Measurements from ENCODE around the gene GLRX3. TPM values are rescaled to one million over a fixed set of nuclear protein-coding genes. Genes with fewer than 3 reads are reported as not detected.

GLRX3 gene
- 67.4 and 101 TPM in 2 replicates for total RNA-seq

DNA sequence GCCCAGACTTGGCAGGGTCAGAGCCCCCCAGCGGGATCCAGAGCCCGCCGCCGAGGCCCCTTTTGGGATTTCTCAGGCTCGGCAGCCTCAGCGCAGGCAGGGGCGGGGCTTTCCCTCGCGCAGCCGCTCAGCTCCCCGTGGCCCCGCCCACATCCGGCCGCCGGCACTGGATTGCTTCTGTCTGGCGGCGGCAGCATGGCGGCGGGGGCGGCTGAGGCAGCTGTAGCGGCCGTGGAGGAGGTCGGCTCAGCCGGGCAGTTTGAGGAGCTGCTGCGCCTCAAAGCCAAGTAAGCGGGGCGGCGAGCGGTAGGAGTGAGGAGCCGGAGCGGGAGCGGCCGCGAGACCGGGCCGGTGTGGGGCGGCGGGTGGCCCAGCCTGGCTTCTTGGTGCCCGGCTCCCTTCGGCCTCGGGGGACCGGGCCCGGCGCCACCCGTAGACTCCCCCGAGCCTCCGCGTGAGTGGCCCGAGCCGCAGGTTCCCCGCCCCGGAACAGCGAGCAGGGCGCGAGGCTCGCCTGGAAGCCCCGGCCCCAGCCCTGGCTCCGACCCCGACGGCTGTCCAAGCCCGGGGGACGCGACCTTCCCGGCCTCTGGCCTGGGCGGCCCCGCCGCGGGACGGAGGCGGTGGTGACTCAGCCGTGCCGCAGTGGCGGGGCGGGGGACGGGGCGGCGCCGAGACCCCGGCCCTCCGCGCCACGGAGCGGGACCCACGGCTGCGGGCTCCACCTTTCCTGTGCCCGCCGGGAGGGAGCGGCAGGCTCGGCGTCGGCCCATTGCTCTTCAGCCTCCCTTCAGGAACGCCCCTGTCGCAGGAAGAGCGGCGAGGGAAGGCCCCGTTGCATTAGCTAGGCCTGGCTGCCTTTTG, at the start of gene GLRX3:
GLRX3 (plus strand) TSS at position 166 of the 864 bp plus-strand sequence; CDS start at position 196, 30 bp downstream.

DNA sequence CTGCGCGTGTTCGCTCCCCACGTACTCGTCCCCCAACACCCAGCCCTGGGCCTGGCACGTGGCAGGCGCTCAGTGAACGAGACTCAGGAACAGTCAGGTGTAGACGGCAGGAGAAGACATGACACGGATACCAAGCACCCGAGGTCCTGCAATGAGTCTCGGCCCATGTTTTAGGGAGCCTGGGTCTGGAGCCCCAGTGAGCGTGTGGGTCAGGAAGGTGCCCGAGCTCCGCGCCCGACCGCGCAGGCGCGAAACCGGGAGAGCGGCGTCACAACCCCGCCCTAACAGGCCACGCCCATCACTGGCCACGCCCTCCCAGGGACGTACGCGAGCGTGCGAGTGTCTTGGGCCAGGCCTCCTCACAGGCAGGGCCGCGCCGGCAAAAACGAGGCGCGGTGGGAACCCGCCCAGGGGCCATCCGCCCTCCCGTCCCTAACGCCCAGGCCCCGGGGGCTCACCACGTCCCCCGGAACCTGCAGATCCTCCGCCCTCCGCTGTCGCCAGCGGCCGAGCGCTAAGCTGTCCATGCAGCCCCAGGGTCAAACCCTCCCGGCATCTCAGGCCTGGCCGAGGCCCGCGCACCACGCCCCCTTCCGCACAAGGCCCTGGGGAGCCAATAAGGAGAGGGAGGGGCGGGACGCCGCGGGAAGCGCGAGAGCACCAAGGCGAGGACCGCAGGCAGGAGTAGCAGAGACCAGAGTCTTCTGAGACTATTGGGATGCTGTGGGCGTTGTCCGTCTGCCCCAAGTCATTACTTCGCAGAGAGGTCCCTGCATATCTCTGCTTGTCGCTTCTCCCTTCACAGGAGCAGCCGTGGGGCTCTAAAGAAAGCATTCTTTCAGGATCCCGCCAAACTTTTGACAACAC, 25.7 kb upstream of the GLRX3 start, which contains the start of gene C10orf143:
C10orf143 (minus strand) TSS at position 585 of the 867 bp plus-strand sequence; CDS start at position 527, 58 bp downstream.

Other genes with a start within 250 kb of the GLRX3 start
- gene EBF3, start 172.1 kb upstream of the GLRX3 start, total RNA-seq: not detected in 2 replicates
- gene C10orf143, start 25.6 kb upstream of the GLRX3 start, total RNA-seq: 0.32 and 0.59 TPM in 2 replicates

Data from smooth muscle cell of the umbilical artery (primary cell).